ENCODE measurements around the gene TMEM208. TPM values are rescaled to one million over a fixed set of nuclear protein-coding genes. Genes with fewer than 3 reads are reported as not detected.

Gene TMEM208
- total and polyA plus RNA-seq, 2 of the 13 experiments (the other 11 are each of a cell fraction or from before 2014, with no cell fraction given), result 58.8 to 72.9 TPM

GRCh38 chr16:67249178-67250044 is 22.5 kb downstream of the TMEM208 start (continued):
- TF ChIP-seq ZFP1 (CRISPR knock-in tag; IDR thresholded peaks at IDR 0.05) (no peak), FOXO4 (CRISPR knock-in tag; conservative IDR thresholded peaks at IDR 0.05) (no peak), KDM2A (CRISPR knock-in tag; IDR thresholded peaks at IDR 0.05; ENCODE audit: borderline replicate concordance, low read depth) (peak; percentile 64; the same call in 1 of the 2 replicates), GLI4 (CRISPR knock-in tag; IDR thresholded peaks at IDR 0.05; ENCODE audit: borderline replicate concordance) (no peak), ZNF256 (CRISPR knock-in tag; conservative IDR thresholded peaks at IDR 0.05) (no peak), NR2C2 (CRISPR knock-in tag; IDR thresholded peaks at IDR 0.05; ENCODE audit: borderline replicate concordance) (no peak), ZBTB38 (CRISPR knock-in tag; IDR thresholded peaks at IDR 0.05) (peak; percentile 16; the same call in 1 of the 2 replicates), ZNF556 (CRISPR knock-in tag; IDR thresholded peaks at IDR 0.05; ENCODE audit: borderline replicate concordance) (no peak), RXRA (CRISPR knock-in tag; IDR thresholded peaks at IDR 0.05) (0 out of 2 replicates have a peak, but pooled peaks have one; percentile 20), ZBTB40 (IDR thresholded peaks at IDR 0.05) (no peak), ZBTB40 (CRISPR knock-in tag; IDR thresholded peaks at IDR 0.05) (0 out of 2 replicates have a peak, but pooled peaks have one; percentile 13), ZNF362 (CRISPR knock-in tag; IDR thresholded peaks at IDR 0.05; ENCODE audit: borderline replicate concordance) (no peak), ETS1 (CRISPR knock-in tag; IDR thresholded peaks at IDR 0.05) (no peak)

Data from HepG2 (cell line).